Measurements from ENCODE around the gene ALK. TPM values are rescaled to one million over a fixed set of nuclear protein-coding genes. Genes with fewer than 3 reads are reported as not detected.

ALK gene
- total RNA-seq, 1 experiment from 2014 or later = 0.26 TPM

DNA sequence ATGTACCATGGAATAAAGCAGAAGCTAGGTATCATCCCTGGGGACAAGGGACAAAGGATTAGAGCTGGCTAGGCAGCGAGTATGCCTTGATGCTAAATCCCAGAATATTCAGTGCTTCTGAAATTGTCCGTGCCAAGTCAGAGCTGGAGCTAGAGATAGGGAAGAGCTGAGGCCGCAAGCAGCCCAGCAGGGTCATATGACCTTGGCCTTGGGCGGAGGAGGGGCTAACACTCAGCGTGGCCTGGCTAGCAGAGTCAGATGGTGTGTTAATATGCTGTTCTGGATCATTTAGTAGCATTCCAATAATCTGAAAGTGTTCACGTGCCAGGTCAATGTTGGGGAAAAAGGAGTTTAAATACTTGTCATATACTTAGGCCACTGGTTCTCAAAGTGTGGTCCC, 431.3 kb downstream of the ALK start:
- no peak for DNase-seq (ENCODE audit: low spot score)

DNA sequence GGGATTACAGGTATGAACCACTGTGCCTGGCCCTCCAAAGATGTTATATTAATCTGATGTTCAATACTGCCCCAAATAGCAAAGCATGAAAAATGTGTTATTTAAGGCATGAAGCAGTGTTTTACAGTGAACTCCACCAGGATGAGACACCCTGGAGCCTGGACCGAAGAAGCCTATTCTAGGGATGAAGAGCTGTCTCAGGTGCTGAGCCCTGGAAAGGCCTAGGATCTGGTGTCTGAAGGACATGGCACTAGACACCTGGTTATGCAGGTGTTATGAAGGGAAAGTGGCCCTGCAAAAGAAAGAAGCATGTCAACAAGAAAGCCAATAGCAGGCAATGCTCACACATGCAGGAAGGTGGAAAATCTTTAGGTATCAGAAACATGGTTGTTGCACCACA, 431.8 kb downstream of the ALK start:
- DNase-seq (ENCODE audit: low spot score) = no peak

DNA sequence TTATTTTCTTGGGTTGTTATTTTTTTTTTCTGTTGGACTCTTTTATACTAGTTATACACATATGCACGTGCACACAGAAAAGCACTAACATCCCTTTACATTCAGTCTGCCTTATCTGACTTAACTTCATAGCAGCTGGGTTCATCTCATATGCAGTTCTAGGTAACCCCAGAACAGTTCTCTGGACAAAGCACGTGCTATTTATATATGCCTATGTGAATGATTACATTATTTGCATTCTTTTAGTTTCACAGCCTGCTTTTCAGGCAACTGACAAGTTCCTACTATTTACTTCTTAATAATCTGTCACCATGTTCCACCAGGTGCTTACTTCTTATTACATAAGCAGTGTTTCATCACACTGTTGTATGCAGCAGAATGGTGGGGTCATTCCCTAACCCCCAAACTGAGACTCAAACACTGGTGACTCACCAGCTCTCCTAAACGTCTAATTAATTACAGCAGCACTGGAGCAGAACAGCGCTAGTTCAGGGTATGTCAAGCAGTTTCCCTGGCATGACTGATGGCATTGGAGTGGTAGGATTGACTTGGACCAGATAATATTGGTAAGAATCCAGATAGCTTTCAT, 433.3 kb downstream of the ALK start:
- DNase-seq (ENCODE audit: low spot score) = no peak

DNA sequence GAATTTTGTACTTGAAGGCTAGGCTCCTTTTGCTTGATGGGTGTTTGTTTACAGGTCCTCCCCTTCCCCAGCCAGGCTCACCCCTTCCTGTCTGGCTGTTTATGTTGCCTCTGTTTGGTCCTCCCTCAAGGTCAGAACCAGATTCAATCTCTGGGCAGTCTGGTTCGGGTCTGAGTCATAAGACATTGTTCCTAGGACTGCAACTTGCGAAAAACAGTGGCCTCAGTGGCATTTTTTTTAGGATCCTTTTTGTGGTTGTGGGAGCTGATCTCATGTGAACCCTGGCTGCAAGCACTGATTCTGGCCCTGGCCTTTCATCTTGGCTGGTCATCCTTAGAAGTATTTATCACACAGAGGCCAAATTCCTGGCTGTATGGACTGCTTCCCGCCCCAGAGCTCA, 435.8 kb downstream of the ALK start:
- DNase-seq (ENCODE audit: low spot score) = no peak

DNA sequence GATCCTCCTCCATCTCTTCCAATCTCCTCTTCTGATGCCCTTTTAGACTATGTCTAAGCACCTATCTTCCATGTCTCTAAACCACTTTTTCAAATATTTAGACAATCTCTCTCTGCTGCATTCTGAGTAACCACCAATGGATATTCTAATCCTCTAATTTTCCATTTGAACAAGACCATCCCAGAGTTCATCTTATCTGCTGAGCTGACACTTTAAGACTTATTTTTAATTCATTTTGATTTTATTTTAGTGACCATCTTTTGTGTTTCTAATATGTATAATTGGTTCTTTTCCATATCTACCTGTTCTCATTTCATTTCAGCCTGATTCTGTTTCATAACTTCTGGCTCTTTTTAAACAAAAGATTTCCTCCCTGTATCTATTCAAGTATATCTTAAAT, 436.3 kb downstream of the ALK start:
- DNase-seq (ENCODE audit: low spot score) = no peak

DNA sequence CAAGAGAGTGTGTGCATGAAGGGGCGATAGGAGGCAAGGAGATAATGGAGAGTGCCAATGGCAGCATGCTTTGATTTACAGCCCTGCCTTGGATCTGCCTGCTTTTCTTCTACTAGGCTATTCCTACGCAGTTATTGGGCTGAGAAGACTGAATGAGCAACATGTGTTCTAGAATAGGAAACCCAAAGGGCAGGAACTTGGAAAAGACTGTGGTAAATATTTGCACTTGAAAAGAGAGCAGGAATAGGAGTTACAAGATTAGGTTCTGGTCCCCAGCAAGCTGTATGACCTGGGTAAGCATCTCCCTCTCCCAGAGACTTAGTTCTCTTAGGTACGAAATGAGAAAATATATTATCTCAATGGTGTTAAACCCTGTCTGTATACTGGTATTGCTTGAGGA, 438.5 kb downstream of the ALK start:
- no peak for DNase-seq (ENCODE audit: low spot score)

DNA sequence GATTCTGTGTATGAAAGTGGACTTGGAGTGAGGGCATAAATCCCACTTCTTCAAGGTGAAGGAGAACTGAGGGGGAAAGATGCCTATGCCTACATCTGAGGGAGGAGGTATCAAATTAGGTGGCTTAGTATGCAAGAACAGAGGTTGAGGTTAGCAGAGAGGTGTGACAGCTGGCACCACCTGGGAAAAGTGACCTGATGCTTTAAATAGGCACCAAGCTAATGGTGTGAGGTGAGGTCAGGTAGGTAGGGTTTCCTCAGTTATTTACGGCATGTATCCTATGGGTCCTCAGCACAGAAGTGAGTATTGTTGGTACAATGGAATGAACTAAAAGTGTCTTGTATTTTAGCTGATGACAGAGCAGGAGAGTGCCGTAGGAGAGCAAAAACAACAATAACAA, 439.0 kb downstream of the ALK start:
- no peak for DNase-seq (ENCODE audit: low spot score)

DNA sequence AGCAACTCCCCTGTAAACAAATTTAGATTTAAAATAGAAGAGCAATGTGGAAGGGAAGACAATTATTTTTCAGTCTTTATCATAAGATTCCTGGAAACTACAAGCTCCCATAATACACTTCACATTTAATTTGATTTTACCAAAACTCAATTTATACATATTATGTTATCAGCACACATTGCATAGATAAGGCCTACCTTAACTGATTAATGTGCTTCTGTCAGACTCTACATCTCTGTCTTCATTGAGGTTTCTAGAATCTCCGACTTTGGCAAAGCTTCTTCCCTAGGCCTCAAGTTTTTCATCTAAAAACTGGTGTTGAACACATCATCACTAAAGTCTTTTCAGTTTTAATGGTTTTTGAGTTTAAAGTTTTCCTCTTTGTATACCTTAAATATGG, 440.1 kb downstream of the ALK start:
- DNase-seq (ENCODE audit: low spot score) = no peak

DNA sequence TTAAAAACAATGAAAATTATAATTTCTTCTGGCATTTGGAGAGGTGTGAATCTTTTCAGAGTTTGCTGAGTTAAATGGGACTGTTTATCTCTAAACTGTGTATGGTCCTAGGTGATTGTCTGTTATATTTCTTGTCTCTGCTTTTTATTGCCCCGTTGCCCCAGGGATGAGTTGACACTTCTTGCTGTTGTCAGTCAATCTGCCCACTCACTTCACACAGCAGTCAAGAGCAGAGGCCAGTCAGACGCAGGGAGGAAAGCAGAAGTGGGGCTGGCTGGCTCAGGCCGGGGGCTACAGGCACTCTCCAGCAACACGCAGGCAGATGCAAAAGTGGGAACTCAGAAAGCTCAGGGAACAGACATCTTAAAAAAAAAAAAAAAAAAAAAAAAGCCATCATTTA, 441.0 kb downstream of the ALK start:
- no peak for DNase-seq (ENCODE audit: low spot score)

DNA sequence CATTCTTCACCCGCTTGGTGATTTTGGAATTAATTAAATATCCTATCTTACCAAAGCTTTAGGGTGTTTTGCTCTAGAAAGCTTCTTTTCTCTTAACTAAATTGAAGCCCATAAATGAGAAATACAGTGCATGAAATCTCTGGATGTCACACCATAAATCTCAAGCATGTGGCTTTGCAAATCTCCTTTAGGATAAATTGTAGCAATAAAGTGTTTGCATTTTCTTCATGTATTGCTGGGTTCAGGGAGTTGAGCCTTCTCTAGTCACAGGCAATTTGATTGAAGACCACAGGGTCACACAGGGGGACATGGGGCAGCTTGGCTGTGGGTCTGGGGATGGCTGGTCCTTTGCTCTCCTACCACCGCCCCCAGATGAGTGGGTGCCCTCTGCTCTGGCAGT, 442.0 kb downstream of the ALK start:
- DNase-seq (ENCODE audit: low spot score) = no peak

DNA sequence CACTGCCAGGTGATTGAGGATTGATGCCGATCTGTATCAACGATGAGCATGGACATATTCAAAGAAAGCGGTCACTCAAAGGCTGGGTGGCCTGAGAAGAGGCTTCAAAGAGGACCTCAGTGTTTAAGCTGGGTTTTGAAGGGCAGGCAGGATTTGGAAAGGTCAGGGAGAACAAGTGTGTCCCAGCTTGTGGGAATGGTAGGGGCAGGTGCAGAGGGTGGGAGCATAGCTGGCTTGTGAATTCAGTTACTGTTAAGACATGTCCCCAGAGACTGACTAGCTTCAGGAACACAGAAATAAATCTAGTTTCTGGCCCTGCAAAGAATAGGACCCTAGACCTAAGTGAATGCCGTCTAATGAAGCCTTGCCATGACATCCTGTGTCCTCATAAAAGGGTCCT, 442.7 kb downstream of the ALK start:
- no peak for DNase-seq (ENCODE audit: low spot score)

DNA sequence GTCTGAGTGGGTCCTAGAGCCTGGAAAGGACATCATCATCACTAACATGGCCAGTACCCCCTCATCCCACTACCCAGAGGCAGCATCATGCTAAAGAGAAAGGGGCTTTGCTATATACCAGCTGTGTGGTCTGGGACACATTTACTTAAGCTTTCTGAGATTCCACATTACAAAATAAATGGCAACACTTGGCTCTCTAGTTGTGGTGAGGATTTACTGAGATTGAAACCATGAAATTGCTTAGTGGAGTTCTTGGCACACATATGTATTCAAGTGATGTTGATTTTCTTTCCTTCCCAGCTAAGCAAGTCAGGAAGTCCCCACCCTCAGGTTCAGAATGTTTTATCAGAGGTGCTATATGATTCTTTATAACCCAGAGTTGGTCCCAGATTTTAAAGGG, 444.2 kb downstream of the ALK start:
- DNase-seq (ENCODE audit: low spot score) = no peak

DNA sequence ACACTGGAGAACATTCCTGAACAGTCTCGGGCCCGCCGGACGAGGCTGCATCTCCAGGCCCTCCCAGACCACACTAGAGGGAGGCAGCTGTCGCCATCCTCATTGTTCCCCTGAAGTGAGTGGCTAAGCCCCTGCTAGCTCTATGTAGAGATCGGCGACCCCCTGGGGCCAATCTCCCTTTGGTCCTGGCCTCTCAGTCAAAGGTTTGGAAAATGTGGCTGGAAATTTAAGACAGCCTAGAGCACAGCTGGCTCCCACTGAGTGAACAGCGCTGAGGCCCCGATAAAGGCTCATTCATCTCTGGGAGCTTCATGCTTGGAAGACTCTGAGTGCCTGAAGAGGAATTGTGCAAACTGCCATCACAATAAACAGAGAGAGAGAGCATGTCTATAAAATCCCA, 445.9 kb downstream of the ALK start:
- DNase-seq (ENCODE audit: low spot score) = no peak

DNA sequence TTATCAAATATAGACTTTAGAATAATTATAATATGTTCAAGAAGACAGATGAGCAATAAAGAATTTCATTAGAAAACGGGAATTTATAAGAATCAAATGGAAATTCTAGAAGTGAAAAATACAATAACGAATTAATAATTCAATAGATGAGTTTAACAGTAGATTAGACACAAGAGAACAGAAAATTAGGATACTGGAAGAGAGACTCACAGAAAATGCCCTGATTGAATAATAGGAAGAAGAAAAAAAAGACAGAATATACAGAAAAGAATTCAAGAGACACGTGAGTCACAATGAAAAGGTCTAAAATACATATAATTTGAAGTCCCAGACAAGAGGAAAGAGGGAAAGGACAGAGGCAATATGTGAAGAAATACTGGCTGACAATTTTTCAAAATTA, 451.4 kb downstream of the ALK start:
- DNase-seq (ENCODE audit: low spot score) = no peak

DNA sequence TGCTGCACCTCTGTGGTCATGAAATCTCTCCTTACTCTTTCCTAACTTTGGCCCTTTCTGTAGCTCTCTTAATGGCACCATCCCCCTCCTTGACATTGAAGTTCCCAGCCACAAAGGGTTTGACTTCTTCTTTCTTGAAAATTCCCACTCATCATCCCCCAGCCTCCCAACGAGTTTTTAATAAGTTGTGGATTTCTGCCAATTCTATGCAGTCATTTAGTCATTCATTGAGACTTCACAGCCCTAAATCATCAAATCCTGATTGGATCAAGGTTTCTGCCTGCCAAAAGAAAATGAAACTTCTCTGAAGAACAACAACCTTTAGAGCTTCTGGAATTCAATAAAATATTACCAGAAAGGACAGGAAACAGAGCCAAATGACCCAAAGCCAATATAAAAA, 451.9 kb downstream of the ALK start:
- no peak for DNase-seq (ENCODE audit: low spot score)

DNA sequence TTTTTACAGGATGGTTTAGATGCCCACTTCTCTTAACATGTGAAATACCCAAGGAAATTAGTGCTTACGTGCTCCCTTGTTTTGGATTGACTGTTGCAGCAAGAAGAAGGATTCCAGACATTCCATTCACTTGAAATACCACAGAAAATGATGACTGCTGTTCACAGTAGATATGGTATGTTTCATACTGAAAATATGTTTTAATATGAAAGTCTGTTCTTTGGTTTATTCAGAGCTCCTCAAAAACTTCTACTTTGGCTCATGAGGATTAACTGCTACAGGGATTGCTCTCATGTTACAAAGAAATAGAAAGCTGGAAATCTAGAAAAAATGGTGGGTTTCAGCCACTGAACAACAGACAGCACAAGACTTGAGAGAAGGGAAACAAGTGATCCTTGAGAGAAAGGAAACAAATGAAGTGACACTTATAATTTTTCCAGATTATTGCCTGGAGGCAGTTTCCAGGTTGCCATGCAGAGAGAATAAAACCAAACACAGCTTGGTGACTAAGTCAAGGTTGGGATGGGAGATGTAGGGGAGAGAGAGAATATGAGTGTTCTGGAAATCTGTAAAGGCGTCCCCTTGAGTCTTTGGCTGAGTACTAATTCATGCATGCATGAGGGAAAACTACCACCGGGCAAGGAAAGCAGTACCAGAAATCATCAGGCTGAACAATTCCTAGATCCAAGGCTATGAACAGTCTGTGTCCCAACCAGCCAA, 458.0 kb downstream of the ALK start:
- peak; percentile 11 for DNase-seq (ENCODE audit: low spot score)

DNA sequence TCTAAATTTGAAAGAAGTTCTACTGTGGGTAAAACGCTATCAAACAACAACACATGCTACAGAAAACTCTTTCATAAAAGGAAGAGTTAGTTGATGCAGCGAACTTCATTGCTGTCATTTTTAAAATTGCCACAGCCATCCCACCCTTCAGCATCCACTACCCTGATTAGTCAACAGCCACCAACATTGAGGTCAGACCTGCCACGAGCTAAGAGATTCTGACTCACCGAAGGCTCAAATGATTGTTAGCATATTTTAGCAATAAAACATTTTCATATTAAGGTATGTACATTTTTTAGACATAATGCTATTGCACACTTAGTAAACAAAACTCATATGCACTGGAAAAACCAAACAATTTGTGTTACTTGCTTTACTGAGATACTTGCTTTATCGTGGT, 459.1 kb downstream of the ALK start:
- no peak for DNase-seq (ENCODE audit: low spot score)

DNA sequence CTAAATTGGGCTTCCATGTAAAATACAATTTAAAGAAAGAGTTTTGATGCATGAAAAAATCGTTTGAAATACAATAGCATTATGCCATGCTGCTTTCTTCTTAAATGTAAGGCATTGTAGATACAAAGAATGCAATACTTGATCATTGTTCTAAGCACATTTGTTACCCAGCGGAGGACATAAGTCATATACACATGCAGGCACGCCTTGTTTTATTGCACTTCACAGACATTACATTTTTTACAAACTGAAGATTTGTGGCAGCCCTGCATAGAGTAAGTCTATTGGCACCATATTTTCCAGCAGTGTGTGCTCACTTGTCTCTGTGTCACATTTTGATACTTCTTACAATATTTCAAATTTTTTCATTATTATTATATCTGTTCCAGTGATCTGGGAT, 461.2 kb downstream of the ALK start:
- no peak for DNase-seq (ENCODE audit: low spot score)

DNA sequence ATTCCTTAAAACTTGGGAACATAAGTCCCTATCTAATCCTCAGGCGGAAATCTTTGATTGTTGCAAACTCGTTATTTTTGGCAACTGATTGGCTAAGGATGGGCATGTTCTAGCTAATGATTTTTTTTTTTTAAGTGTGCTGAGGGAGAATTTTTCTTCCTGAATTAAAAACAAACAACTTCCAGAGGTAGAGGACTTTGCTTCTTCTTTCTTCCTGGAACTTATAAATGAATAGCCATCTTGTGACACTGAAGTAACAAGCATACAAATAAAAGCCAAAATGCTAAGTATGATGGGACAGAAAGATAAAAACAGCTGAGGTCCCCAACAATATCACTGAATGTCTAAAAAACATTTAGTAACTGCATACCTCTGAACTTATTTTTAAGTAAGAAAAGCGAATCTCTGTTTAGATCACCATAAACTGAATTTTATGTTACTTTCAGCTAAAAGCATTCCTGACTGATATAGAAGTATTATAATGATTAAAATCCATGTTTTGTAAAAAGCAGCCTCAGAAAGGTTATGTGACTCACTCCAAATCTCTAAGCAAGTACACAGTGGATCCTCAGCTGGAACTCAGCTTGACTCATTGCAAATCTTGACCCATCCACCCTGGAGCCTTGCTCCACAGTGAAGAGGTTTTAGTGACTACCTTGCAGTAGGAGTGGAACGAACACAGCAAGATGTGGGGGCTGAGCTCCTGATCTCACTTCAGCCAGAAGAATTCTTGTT, 461.8 kb downstream of the ALK start:
- no peak for DNase-seq (ENCODE audit: low spot score)

DNA sequence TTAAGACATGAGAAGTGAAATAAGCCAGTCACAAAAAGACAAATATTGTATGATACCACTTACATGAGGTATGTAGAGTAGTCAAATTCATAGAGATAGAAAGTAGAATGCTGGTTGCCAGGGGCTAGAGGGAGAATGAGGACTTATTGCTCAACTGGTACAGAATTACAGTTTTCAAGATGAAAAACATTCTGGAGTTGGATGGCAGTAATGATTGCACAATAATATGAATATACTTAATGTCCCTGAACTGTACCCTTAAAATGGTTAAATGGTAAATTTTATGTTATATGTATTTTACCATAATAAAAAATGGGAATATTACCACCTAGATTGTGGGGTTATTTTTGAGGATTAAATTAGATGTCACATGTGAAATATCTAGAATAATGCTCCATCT, 465.0 kb downstream of the ALK start:
- DNase-seq (ENCODE audit: low spot score) = no peak

DNA sequence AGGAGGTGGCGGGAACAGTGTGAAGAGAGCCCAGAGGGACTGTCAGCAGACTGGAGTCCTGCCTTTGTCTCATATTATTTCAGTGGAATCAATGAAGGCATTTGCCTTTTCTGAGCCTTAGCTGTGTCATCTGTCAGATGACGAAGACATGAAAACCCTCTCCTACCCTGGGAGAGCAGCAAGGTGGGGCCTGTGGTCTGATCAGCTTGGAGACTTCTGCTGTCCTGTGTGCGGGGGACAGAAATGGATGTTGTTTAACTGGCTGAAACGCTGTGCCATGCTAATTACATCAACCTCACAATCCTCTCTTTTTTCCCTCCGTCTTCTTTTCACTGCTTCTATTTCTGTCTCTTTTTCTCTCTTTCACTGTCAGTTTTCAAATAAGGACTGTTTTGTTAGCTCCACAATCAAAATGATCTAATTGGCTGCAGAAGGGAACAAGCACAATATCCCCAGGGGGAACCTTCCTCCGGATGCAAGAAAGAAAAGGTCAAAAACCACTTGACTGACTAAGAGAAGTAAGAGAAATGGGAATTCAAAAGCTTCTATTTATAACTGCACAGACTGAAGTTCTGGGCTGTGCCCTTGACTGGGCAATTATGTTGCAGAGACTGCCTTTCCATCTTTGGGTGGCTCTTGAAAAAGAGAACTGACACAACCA, 466.1 kb downstream of the ALK start:
- DNase-seq (ENCODE audit: low spot score) = no peak

DNA sequence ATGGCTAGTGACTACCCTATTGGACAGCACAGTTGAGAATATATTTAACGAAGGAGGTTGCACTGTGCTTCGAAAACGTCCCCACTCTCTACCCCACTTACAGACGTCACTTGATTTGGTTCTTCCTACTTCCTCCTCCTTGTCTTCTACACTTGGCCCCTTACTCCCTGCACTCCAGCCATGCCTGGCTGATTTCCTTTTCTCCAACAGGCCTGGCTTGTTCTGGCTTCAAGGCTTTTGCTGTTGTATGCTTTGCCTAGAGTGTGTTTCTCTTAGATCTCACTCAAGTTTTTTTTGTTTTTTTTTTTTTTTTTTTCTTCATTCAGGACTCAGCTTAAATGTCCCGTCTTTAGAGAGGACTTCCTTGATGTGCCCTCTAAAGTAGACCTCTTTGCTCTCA, 469.4 kb downstream of the ALK start:
- DNase-seq (ENCODE audit: low spot score) = no peak

Measured in A172 (cell line).